Suprapubic skin (tissue), 3 donors: ENCODE results near the gene KDM8.

Experiments used
- CTCF ChIP-seq, 2 donors: fragments of 200-600 bp in 1 of 2; fragments of 450-650 bp in 1 of 2; sonication (generic) in 1 of 2; IDR thresholded peaks; one replicate each; pipeline ENCODE4 v1.5.1; 2016 to 2019; ENCODE audit warnings: antibody characterized with exemption in 2 of 2, mild to moderate bottlenecking in 1 of 2, moderate library complexity in 1 of 2
- EP300 ChIP-seq: sonication (generic); formaldehyde crosslinking; IDR thresholded peaks from one replicate; pipeline ENCODE4 v1.6.1; 2017; ENCODE audit warnings: antibody characterized with exemption
- POLR2A ChIP-seq, 2 donors: fragments of 450-650 bp; IDR thresholded peaks; one replicate each; pipeline ENCODE4 v1.6.1; 2017; ENCODE audit warnings: antibody characterized with exemption in 2 of 2, mild to moderate bottlenecking in 2 of 2, moderate library complexity in 2 of 2

- TF ChIP-seq CTCF (IDR thresholded peaks at IDR 0.05) (no peak), POLR2A (IDR thresholded peaks at IDR 0.05) (no peak), EP300 (no peak)
These were observed 66.2 kb downstream of the KDM8 start for GRCh38 chr16:27269300-27270150.
